Measurements from ENCODE around the gene PTCHD1. TPM values are rescaled to one million over a fixed set of nuclear protein-coding genes. Genes with fewer than 3 reads are reported as not detected.

Gene PTCHD1
- polyA plus RNA-seq, 2 of the 4 experiments (the other 2 are of a cell fraction): not detected

DNA sequence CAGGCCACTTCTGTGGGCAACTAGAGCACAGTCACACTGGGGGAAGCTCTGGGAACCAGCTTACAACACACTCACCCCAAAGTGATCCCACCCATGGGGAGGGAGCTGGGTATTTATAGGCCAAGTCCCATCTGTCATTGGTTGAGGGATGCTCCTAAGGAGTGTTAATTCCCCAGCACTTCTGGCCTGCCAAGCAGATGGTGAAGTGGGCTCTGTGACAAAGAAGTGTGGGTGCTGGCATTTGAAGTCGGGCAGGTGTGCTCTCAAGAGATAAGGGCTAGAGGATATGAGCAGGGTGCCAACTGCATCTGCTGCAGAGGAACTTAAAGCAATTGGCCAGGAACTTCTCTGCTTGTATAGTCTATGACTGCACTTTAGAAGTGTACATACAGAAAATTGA, 30.9 kb downstream of the PTCHD1 start:
- TF ChIP-seq REST (IDR thresholded peaks at IDR 0.05) (no peak), HEYL (CRISPR knock-in tag; IDR thresholded peaks at IDR 0.05) (no peak), TFCP2L1 (CRISPR knock-in tag; IDR thresholded peaks at IDR 0.05) (no peak), POLR2A (IDR thresholded peaks at IDR 0.05; ENCODE audit: low read length) (no peak), PHF8 (IDR thresholded peaks at IDR 0.05; ENCODE audit: borderline replicate concordance, low read depth) (no peak), MYC (IDR thresholded peaks at IDR 0.05; ENCODE audit: borderline replicate concordance, low read length) (no peak)
- TF ChIP-seq, protein P1, sequence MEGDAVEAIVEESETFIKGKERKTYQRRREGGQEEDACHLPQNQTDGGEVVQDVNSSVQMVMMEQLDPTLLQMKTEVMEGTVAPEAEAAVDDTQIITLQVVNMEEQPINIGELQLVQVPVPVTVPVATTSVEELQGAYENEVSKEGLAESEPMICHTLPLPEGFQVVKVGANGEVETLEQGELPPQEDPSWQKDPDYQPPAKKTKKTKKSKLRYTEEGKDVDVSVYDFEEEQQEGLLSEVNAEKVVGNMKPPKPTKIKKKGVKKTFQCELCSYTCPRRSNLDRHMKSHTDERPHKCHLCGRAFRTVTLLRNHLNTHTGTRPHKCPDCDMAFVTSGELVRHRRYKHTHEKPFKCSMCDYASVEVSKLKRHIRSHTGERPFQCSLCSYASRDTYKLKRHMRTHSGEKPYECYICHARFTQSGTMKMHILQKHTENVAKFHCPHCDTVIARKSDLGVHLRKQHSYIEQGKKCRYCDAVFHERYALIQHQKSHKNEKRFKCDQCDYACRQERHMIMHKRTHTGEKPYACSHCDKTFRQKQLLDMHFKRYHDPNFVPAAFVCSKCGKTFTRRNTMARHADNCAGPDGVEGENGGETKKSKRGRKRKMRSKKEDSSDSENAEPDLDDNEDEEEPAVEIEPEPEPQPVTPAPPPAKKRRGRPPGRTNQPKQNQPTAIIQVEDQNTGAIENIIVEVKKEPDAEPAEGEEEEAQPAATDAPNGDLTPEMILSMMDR (IDR thresholded peaks at IDR 0.05): no peak
- FAIRE-seq: no peak
- Histone ChIP-seq H3K9me3 (no peaks in the 10 kb centered on the region), H3K4me3 (no peak overlapping the region), H3K27ac (no peak overlapping the region), H3K4me2 (no peak overlapping the region), H3K4me1 (no peaks in the 10 kb centered on the region)
- 0% methylated on average over 1 of the region's 1 CpG for WGBS (ENCODE audit: missing lambda C conversion rate)
- ChIA-PET POLR2A (no interaction called here), CTCF (no interaction called here)
- ATAC-seq: no peak
- no peak for DNase-seq (ENCODE audit: low read depth in 1 of 2, low spot score in 1 of 2)

GRCh38 chrX:23366914-23367313, 32.3 kb downstream of the PTCHD1 start:
- ChIA-PET CTCF (no interaction called here), POLR2A (no interaction called here)
- DNase-seq (ENCODE audit: low read depth in 1 of 2, low spot score in 1 of 2): no peak
- Histone ChIP-seq H3K4me3 (no peak overlapping the region), H3K4me2 (no peak overlapping the region), H3K4me1 (no peaks in the 10 kb centered on the region), H3K27ac (no peak overlapping the region), H3K9me3 (no peaks in the 10 kb centered on the region)
- no peak for ATAC-seq
- WGBS (ENCODE audit: missing lambda C conversion rate): 50% methylated on average over 4 of the region's 4 CpGs
- no peak for TF ChIP-seq MAZ (IDR thresholded peaks at IDR 0.05; ENCODE audit: borderline replicate concordance, low read depth, low read length)
- TF ChIP-seq, protein P2, sequence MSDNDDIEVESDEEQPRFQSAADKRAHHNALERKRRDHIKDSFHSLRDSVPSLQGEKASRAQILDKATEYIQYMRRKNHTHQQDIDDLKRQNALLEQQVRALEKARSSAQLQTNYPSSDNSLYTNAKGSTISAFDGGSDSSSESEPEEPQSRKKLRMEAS (IDR thresholded peaks at IDR 0.05): no peak
- TF ChIP-seq REST (IDR thresholded peaks at IDR 0.05): no peak
- TF ChIP-seq KDM1A (IDR thresholded peaks at IDR 0.05; ENCODE audit: low read depth): no peak
- no peak for TF ChIP-seq KDM5A (IDR thresholded peaks at IDR 0.05)
- TF ChIP-seq ZC3H11A (IDR thresholded peaks at IDR 0.05): no peak
- no peak for FAIRE-seq

- DNase-seq (ENCODE audit: low read depth in 1 of 2, low spot score in 1 of 2) (no peak), FAIRE-seq (no peak), ATAC-seq (no peak)
- Histone ChIP-seq H3K27ac (no peak overlapping the region), H3K9me3 (no peaks in the 10 kb centered on the region), H3K4me2 (no peak overlapping the region), H3K4me1 (peaks cover 3% of the 10 kb centered on the region; the same call in 1 of the 3 replicates), H3K4me3 (no peak overlapping the region)
- ChIA-PET CTCF (no interaction called here), POLR2A (interaction anchor here (0.6 kb wide), 1 partner anchor 909 kb away, joined by 5 read pairs; no protein-coding TSS in a partner anchor)
- WGBS (ENCODE audit: missing lambda C conversion rate): 19% methylated on average over 6 of the region's 6 CpGs
- TF ChIP-seq RARB (CRISPR knock-in tag; IDR thresholded peaks at IDR 0.05): no peak
- TF ChIP-seq, protein P2 (IDR thresholded peaks at IDR 0.05): no peak
- TF ChIP-seq ESRRA (IDR thresholded peaks at IDR 0.05; ENCODE audit: borderline replicate concordance, low read length): no peak
- TF ChIP-seq E2F6 (IDR thresholded peaks at IDR 0.05; ENCODE audit: borderline replicate concordance, low read depth): no peak
- no peak for TF ChIP-seq POLR2AphosphoS2 (conservative IDR thresholded peaks at IDR 0.05; ENCODE audit: low read length)
- no peak for TF ChIP-seq HOXA7 (CRISPR knock-in tag; IDR thresholded peaks at IDR 0.05)
- no peak for TF ChIP-seq FOSL2 (IDR thresholded peaks at IDR 0.05)
- TF ChIP-seq FOSL2 (CRISPR knock-in tag; IDR thresholded peaks at IDR 0.05): no peak
- TF ChIP-seq GATA3 (IDR thresholded peaks at IDR 0.05; ENCODE audit: borderline replicate concordance): no peak
- no peak for TF ChIP-seq POLR2A (IDR thresholded peaks at IDR 0.05; ENCODE audit: low read length)
- no peak for TF ChIP-seq HOXB13 (CRISPR knock-in tag; IDR thresholded peaks at IDR 0.05; ENCODE audit: low read depth)
- TF ChIP-seq, protein P3, sequence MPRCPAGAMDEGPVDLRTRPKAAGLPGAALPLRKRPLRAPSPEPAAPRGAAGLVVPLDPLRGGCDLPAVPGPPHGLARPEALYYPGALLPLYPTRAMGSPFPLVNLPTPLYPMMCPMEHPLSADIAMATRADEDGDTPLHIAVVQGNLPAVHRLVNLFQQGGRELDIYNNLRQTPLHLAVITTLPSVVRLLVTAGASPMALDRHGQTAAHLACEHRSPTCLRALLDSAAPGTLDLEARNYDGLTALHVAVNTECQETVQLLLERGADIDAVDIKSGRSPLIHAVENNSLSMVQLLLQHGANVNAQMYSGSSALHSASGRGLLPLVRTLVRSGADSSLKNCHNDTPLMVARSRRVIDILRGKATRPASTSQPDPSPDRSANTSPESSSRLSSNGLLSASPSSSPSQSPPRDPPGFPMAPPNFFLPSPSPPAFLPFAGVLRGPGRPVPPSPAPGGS (IDR thresholded peaks at IDR 0.05): no peak
- TF ChIP-seq HOXB5 (CRISPR knock-in tag; IDR thresholded peaks at IDR 0.05): no peak
- no peak for TF ChIP-seq MAZ (IDR thresholded peaks at IDR 0.05; ENCODE audit: borderline replicate concordance, low read depth, low read length)
These were observed 34.4 kb downstream of the PTCHD1 start for GRCh38 chrX:23369027-23369426.
